Measurements from ENCODE around the gene STX8.

STX8 gene

DNA sequence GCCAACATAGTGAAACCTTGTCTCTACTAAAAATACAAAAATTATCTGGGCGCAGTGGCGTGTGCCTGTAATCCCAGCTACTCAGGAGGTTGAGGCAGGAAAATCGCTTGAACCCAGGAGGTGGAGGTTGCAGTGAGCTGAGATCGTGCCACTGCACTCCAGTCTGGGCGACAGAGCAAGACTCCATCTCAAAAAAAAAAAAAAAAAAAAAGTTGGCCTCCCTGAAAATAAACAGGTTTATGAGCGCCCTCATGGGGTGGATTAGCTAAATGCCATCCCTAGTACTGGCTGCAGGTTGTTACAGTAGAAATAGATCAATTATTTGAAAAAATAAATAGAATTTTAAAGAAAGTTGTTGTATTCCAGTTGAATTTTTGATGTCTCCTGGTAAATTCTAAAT is 20.9 kb downstream of the STX8 start:
- peak; percentile 48 for DNase-seq

DNA sequence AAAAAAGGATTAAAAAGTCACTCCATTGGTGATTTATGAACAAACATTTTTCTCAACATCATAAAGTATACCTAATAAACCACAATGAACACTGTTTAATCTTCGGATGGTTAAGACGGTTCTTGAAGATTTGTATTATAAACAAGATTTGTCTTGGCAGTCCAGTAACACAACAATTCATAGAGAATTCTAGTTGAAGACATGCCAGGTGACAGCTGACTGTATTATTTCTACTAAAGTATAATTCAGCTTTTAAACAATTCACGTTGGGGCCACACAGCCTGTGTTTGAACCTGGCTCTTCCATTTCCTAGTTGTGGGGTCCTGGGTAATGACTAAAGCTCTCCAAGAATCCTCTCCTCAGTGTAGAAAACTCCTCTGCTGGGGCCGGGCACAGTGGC is 22.0 kb downstream of the STX8 start:
- no peak for DNase-seq

GRCh38 chr17:9553181-9553580 is 22.4 kb downstream of the STX8 start:
- DNase-seq, result no peak

DNA sequence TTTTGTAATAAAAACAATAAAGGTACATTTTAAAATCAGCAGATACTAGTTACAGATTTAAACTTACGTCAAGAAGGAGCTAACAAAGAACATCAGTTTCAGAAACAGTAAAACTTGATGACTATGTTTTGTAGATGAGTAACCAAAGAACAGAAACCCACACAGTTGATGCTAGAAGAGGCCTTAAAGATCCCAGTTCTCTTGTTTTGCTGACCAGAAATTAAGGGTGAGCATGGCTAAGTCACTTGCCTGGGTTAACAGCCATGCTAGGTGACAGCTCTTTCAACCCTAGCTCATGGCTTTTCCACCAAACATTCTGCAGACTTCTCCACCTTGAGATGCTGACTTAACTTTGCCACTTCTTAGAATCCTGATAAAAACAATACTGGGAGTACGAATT is 26.4 kb downstream of the STX8 start:
- no peak for DNase-seq

- DNase-seq, result no peak
These were observed 31.4 kb downstream of the STX8 start for GRCh38 chr17:9544221-9544620.

GRCh38 chr17:9541718-9542117 is 33.9 kb downstream of the STX8 start:
- DNase-seq, result no peak

- no peak for DNase-seq
These were observed 37.0 kb downstream of the STX8 start for GRCh38 chr17:9538626-9539025.

DNA sequence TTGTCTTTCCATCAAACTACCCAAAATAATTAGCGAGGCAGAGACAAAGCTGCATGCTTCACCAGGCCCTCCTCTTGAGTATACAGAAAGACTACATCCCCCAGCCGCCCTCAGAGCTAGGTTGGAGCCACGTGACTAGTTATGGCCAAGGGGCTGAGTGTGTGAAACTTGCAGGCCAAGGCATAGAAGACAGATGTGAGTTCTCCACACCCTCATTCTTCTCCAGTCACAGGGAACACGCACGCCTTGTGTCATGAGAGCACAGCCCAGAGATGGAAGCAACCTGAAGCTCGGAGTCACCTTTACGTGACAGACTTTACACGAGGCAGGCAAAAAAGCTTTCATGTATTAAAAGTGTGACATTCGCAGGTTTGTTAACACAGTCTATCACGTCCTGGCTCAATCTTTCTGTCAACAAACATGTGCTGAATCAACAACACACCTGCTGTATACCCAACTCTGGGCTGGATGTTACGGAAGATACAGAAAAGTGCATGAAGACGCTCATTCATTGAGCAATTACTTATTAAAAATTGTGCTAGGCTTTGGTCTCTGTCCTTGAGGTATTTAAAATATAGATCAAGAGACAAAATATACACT is 38.3 kb downstream of the STX8 start:
- no peak for DNase-seq

- DNase-seq, result no peak
These were observed 39.6 kb downstream of the STX8 start for GRCh38 chr17:9536061-9536460.

GRCh38 chr17:9533441-9533840 is 42.2 kb downstream of the STX8 start:
- peak; percentile 24 for DNase-seq

DNA sequence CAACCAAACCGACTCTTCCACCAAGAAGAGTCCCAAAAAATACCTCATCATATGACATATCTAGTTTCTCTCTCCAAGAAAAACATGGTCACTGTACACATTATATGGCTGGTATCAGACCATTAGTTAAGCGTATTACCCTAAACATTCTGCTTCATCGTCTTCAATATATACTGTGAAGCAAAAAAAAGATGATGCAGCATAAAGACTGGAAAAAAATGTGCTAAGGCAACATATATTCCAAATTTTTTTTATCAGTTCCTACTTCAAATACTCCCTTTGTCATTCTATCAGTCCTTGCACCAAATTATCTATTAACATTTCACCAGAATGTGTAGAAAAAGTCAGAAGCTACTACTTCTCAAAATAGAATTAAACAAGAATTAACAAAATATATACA is 42.9 kb downstream of the STX8 start:
- no peak for DNase-seq

DNA sequence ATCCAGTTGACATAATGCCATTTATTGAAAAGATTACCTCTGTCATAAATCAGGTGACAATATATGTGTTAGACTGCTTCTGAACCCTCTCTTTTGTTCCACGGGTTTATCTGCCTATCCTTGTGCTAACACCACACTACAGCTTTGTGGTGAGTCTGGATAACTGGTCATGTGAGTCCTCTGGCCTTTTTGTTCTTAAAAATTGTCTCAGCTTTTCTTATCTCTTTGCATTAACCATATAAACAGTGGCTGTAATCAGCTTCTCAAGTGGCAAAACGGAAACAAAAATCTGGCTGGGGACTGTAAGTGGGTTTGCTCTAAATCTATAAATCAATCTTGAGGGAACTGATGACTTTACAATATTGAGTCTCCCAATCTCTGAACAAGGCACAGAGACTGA is 44.6 kb downstream of the STX8 start:
- DNase-seq, result no peak

DNA sequence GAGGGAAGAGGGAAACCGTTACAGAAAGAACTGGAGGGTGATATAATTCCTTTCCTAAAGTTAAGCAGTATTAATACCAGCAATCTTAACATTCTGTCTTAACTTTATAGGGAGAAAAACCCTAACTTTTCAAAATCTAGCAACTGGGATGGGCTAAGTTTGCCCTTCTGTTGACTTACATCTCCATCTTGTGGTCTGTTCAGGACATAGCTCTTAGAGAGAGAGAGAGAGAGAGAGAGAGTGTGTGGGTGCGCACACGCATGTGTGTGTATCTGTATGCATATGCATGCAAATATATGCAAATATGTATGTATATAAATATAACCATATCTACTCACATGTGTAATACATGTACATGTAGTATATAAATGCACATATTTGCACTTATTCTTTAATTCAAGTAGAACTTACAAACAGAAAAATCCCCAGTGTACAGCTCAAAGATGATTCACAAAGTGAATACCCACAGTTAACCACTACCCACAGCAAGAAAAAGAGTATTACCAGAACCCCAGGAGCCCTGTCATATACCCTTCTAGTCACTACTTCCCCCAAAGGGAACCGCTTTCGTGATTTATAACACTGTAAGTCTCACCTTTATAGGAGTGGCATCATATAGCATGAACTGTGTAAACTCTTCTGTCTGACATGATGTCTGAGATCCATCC is 46.5 kb downstream of the STX8 start:
- peak; percentile 9 for DNase-seq

DNA sequence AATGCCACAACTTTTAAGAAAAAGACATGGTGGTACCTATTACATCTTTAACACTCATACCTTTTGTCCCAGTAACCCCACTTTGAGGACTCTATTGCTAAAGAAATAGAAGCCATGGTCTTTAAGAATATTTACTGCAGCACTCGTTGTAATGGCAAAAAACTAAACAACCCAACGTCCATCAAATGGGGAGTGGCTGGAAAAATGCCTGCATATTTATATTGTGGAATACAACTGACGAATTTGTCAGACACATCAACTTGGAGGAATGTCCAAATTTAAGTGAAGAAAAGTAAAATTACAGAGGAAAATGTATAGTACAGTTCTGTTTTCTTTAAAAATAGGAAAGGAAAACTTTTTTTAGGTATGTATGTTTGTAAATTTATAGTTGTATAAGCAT is 47.8 kb downstream of the STX8 start:
- DNase-seq, result no peak

DNA sequence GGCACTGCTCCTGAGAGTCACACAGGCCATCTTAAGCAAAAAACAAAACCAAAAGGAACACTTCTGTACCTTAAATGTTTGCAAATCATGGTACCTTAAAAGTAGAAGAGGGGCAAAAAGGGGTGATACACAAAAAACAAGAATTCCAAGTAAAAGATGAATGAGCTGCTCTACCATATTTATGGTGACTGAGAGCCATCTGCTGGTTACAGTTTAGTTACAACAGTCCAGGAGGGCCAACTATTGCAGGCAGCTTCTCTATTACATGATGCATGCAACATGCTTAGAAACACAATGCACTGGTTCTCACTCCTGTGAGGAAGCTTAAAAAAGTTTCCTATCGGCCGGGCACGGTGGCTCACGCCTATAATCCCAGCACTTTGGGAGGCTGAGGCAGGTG is 53.5 kb downstream of the STX8 start:
- DNase-seq, result peak; percentile 56

DNA sequence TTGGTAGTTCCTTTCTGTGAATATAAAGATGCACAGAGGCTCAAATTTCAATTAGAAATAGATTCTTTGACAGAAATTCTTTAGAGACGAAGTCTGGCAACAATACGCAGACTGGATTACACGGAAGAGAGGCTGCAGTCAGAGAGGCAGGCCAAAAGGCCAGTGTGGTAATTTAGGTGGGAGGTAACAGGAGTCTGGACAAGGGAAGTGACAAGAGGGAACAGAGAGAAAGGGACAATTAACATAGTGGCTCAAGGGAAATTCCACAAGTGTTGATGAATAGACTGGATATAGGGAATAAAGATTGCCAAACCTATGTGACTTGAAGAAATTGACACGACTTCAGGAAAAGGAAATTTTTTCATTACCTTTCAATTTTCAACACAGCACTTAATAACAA is 54.6 kb downstream of the STX8 start:
- peak; percentile 47 for DNase-seq

GRCh38 chr17:9520649-9521048 is 55.0 kb downstream of the STX8 start:
- DNase-seq, result no peak

- no peak for DNase-seq
These were observed 55.9 kb downstream of the STX8 start for GRCh38 chr17:9519583-9520272.

GRCh38 chr17:9517396-9517795 is 58.2 kb downstream of the STX8 start:
- no peak for DNase-seq

GRCh38 chr17:9513266-9513665 is 62.4 kb downstream of the STX8 start:
- DNase-seq, result no peak

GRCh38 chr17:9512323-9513168 is 63.1 kb downstream of the STX8 start:
- DNase-seq, result no peak

- DNase-seq, result no peak
These were observed 66.3 kb downstream of the STX8 start for GRCh38 chr17:9509236-9509816.

DNA sequence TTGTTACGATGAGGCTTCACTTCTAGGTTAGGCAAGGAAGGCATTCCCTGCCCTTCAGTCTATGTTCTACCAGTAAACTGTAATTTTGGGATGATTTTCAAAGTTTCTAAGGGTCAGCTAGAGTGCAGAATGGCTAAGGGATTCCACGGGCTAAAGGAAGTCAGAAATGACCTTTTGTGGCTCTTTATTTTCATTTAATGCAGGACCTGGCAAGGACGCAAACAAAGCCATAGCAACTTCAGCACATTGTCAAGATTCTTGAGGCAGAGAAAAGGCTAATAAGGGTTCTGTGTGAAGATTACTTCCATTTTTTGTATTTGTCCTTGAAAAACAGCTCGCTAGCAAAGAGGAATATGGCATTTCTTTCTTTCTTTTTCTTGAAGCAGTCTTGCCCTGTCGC is 76.6 kb downstream of the STX8 start:
- no peak for DNase-seq

All from inflammatory macrophage treated with lipopolysaccharide for 4 hours (primary cell).